ENCODE measurements around the gene YJEFN3. TPM values are rescaled to one million over a fixed set of nuclear protein-coding genes. Genes with fewer than 3 reads are reported as not detected.

Gene YJEFN3
- total and polyA plus RNA-seq, 8 donors = 0.43 to 117 (median 3.3) TPM

- no peak for DNase-seq
- intact Hi-C loops (cut with DNase I; ENCODE audit: low total_unique reads) = no loop called here
- Histone ChIP-seq H3K9me3 (peaks cover 0 to 9% (median 0%) of the 10 kb centered on the region in 4 donors), H3K36me3 (no peaks in the 10 kb centered on the region), H3K4me1 (peaks cover 22 to 42% (median 35%) of the 10 kb centered on the region in 4 donors), H3K27ac (no peak overlapping the region), H3K27me3 (peaks cover 16 to 100% (median 46%) of the 10 kb centered on the region in 3 donors), H3K4me3 (no peak overlapping the region)
- no peak for TF ChIP-seq POLR2A (IDR thresholded peaks at IDR 0.05)
- no peak for TF ChIP-seq POLR2AphosphoS5 (IDR thresholded peaks at IDR 0.05)
- no peak for TF ChIP-seq EP300 (IDR thresholded peaks at IDR 0.05)
- no peak for TF ChIP-seq CTCF (IDR thresholded peaks at IDR 0.05)
- 77 to 96% (median 93%) methylated on average over 3 to 13 of the region's 13 CpGs for WGBS, 5 donors
Measured at GRCh38 chr19:19543101-19543500, 14.4 kb downstream of the YJEFN3 start.

GRCh38 chr19:19543640-19544039 is 14.9 kb downstream of the YJEFN3 start:
- Histone ChIP-seq H3K4me1 (peaks cover 16 to 37% (median 30%) of the 10 kb centered on the region in 4 donors), H3K27me3 (peaks cover 16 to 100% (median 45%) of the 10 kb centered on the region in 3 donors), H3K27ac (no peak overlapping the region), H3K4me3 (no peak overlapping the region), H3K36me3 (no peaks in the 10 kb centered on the region), H3K9me3 (peaks cover 0 to 9% (median 0%) of the 10 kb centered on the region in 4 donors)
- TF ChIP-seq POLR2A (IDR thresholded peaks at IDR 0.05) = no peak
- TF ChIP-seq POLR2AphosphoS5 (IDR thresholded peaks at IDR 0.05) = no peak
- TF ChIP-seq CTCF (IDR thresholded peaks at IDR 0.05) = no peak
- TF ChIP-seq EP300 (IDR thresholded peaks at IDR 0.05) = no peak
- intact Hi-C loops (cut with DNase I; ENCODE audit: low total_unique reads) = no loop called here
- 89 to 93% (median 90%) methylated on average over 17 to 19 of the region's 19 CpGs; no CpG with 5 or more reads in 1 of the 5 donors for WGBS, 5 donors
- no peak for DNase-seq

GRCh38 chr19:19544257-19544953 is 15.7 kb downstream of the YJEFN3 start:
- intact Hi-C loops (cut with DNase I; ENCODE audit: low total_unique reads) = no loop called here
- WGBS, 5 donors = 88 to 95% (median 93%) methylated on average over 40 to 75 of the region's 75 CpGs
- DNase-seq = no peak
- Histone ChIP-seq H3K27ac (no peak overlapping the region), H3K4me1 (peaks cover 14 to 32% (median 26%) of the 10 kb centered on the region in 4 donors), H3K27me3 (peaks cover 16 to 100% (median 37%) of the 10 kb centered on the region in 3 donors), H3K4me3 (no peak overlapping the region), H3K36me3 (no peaks in the 10 kb centered on the region), H3K9me3 (peaks cover 0 to 9% (median 0%) of the 10 kb centered on the region in 4 donors)
- TF ChIP-seq CTCF (IDR thresholded peaks at IDR 0.05) = no peak
- no peak for TF ChIP-seq POLR2A (IDR thresholded peaks at IDR 0.05)
- TF ChIP-seq POLR2AphosphoS5 (IDR thresholded peaks at IDR 0.05) = no peak
- TF ChIP-seq EP300 (IDR thresholded peaks at IDR 0.05) = no peak

DNA sequence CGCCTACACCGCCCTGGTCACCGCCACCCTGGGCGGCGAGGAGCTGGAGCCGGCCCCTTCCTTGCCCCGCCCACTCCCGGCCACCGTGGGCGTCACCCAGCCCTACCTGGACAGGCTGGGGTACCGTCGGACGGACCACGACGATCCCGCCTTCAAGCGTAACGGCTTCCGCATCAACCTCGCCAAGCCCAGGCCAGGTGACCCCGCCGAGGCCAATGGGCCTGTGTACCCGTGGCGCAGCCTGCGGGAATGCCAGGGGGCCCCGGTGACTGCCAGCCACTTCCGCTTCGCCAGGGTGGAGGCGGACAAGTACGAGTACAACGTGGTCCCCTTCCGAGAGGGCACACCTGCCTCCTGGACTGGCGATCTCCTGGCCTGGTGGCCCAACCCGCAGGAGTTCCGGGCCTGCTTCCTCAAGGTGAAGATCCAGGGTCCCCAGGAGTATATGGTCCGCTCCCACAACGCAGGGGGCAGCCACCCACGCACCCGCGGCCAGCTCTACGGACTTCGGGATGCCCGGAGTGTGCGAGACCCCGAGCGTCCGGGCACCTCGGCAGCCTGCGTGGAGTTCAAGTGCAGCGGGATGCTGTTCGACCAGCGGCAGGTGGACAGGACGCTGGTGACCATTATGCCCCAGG is 16.4 kb downstream of the YJEFN3 start:
- peaks cover 0 to 7% (median 0%) of the 10 kb centered on the region in 4 donors for H3K9me3 ChIP-seq
- peaks cover 13 to 29% (median 21%) of the 10 kb centered on the region in 4 donors for H3K4me1 ChIP-seq
- no peaks in the 10 kb centered on the region for H3K36me3 ChIP-seq
- intact Hi-C loops (cut with DNase I; ENCODE audit: low total_unique reads) = no loop called here
- TF ChIP-seq CTCF (IDR thresholded peaks at IDR 0.05) (no peak), EP300 (IDR thresholded peaks at IDR 0.05) (no peak), POLR2A (IDR thresholded peaks at IDR 0.05) (no peak), POLR2AphosphoS5 (IDR thresholded peaks at IDR 0.05) (no peak)
- no peak overlapping the region for H3K4me3 ChIP-seq
- H3K27me3 ChIP-seq = peaks cover 13 to 100% (median 31%) of the 10 kb centered on the region in 3 donors
- no peak overlapping the region for H3K27ac ChIP-seq
- WGBS, 5 donors = 89 to 94% (median 91%) methylated on average over 9 to 53 of the region's 53 CpGs
- DNase-seq = no peak
